PFSK-1 (cell line): Measurements from ENCODE around the gene SLC5A9.

Source experiments
- POLR2AphosphoS5 ChIP-seq: IDR thresholded peaks from 2 replicates; pipeline ENCODE4 v1.6.1; 2012; ENCODE audit warnings: low read depth, mild to moderate bottlenecking, control low read depth, low read length, moderate library complexity
- SIN3A ChIP-seq: IDR thresholded peaks from 2 replicates; pipeline ENCODE4 v1.6.1; 2012; ENCODE audit warnings: mild to moderate bottlenecking, low read length, moderate library complexity, borderline replicate concordance; ENCODE audit not compliant: insufficient read depth

DNA sequence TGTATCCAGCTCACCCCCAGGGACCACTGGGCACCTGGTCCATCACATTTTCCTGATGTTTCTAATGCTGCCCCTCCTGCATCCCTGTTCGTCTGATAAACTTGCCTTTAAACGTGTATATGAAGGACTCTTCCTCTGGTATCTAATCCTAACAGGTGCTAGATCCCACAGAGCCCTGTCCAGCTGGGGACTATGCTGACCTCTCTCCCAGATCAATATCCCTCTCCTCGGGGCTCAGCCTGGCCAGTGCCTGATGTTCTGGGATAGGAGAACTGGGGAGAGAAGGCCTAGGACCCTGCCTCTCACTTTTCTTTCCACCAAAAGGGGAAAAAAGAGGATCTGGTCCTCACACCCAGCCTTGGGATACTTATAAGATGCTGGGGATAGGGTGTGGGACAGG lies 1.4 kb upstream of the SLC5A9 start:
- TF ChIP-seq POLR2AphosphoS5: no peak
- no peak for TF ChIP-seq SIN3A
